ENCODE data around the gene PCSK6. TPM values are rescaled to one million over a fixed set of nuclear protein-coding genes. Genes with fewer than 3 reads are reported as not detected.

PCSK6 gene
- total and polyA plus RNA-seq, 2 of the 8 experiments (the other 6 are each of a cell fraction or from before 2014, with no cell fraction given): 1.9 to 4.0 TPM

DNA sequence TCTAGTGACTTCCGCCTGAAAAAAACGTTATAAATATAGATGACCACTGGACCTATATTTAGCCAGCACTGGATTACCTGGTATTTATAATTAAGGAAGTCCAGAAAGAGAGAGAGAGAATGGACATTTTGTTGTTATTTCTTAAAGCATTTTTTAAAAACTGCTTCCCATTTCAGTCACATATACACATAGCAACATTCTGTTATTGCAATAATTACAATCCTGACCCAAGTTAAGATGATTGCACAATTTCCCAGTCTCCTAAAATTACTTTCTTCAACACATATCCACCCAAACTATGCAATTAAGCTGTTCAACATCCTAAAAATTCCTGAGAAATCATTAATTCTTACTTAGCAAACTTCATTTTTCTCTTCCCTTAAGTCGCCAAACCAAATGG, 37.7 kb downstream of the PCSK6 start (continued):
- TF ChIP-seq EP300 (IDR thresholded peaks at IDR 0.05; ENCODE audit: borderline replicate concordance in 1 of 2, low read depth in 2 of 2, low read length in 2 of 2) (no peak), HDAC6 (IDR thresholded peaks at IDR 0.05; ENCODE audit: low read depth, low read length) (no peak), ZNF274 (IDR thresholded peaks at IDR 0.05; ENCODE audit: borderline replicate concordance, extremely low read depth, low read length) (no peak)

Data from H1 (cell line).